Fibroblast of skin of abdomen (primary cell): ENCODE measurements around the gene ERCC8. TPM values are rescaled to one million over a fixed set of nuclear protein-coding genes. Genes with fewer than 3 reads are reported as not detected.
A peak's percentile ranks its signal among the peaks of the same experiment; 100 is the strongest.
"Not testable (repeated sequence)": the region's sequence is repeated elsewhere in the genome, so short reads cannot be mapped to it uniquely, and the experiment has no call there.

Source experiments
- DNase-seq: peaks from one replicate; pipeline ENCODE4 v3.0.0-alpha.2; 2013
- polyA plus RNA-seq, 2 experiments: library from polyadenylated mRNA; unstranded; fragments of 120-200 nt; gene quantifications; one replicate each; pipeline ENCODE4 v1.2.1, GENCODE V29; 2013; ENCODE audit not compliant: insufficient read length in 2 of 2

The ERCC8 gene
- 13.0 TPM for polyA plus RNA-seq (2013, experiment 1 of 2; ENCODE audit: insufficient read length)
- 13.2 TPM for polyA plus RNA-seq (2013, experiment 2 of 2; ENCODE audit: insufficient read length)

- DNase-seq: peak; percentile 92
These were observed at the start of gene ERCC8, which contains the start of gene NDUFAF2 for GRCh38 chr5:60944904-60945812. ERCC8 (minus strand) TSS chr5:60945070; CDS start chr5:60945008, 62 bp downstream. NDUFAF2 (plus strand) TSS chr5:60945205; CDS start chr5:60945256, 51 bp downstream.

- DNase-seq: no peak
These were observed 49.2 kb upstream of the ERCC8 start for GRCh38 chr5:60993875-60994571.

GRCh38 chr5:60993425-60993824, 48.6 kb upstream of the ERCC8 start:
- no peak for DNase-seq

GRCh38 chr5:60992871-60993270, 48.0 kb upstream of the ERCC8 start:
- DNase-seq: no peak

GRCh38 chr5:60989790-60990189, 44.9 kb upstream of the ERCC8 start:
- DNase-seq: no peak

GRCh38 chr5:60982127-60982526, 37.3 kb upstream of the ERCC8 start:
- not testable (repeated sequence) for DNase-seq

GRCh38 chr5:60980511-60980910, 35.6 kb upstream of the ERCC8 start:
- no peak for DNase-seq

GRCh38 chr5:60978968-60979367, 34.1 kb upstream of the ERCC8 start:
- DNase-seq: no peak

GRCh38 chr5:60977956-60978737, 33.3 kb upstream of the ERCC8 start:
- no peak for DNase-seq

GRCh38 chr5:60972231-60972630, 27.4 kb upstream of the ERCC8 start:
- DNase-seq: no peak

GRCh38 chr5:60961685-60962084, 16.8 kb upstream of the ERCC8 start:
- DNase-seq: peak; percentile 75

GRCh38 chr5:60960591-60960990, 15.7 kb upstream of the ERCC8 start:
- DNase-seq: peak; percentile 23

- DNase-seq: peak; percentile 17
These were observed 14.3 kb upstream of the ERCC8 start for GRCh38 chr5:60959156-60959555.

- DNase-seq: no peak
These were observed 13.8 kb upstream of the ERCC8 start for GRCh38 chr5:60958712-60959111.

GRCh38 chr5:60958088-60958487, 13.2 kb upstream of the ERCC8 start:
- no peak for DNase-seq

- DNase-seq: no peak
These were observed 10.4 kb upstream of the ERCC8 start for GRCh38 chr5:60955239-60955638.

GRCh38 chr5:60948738-60949137, 3.9 kb upstream of the ERCC8 start:
- no peak for DNase-seq

- peak; percentile 65 for DNase-seq
These were observed 930 bp upstream of the ERCC8 start for GRCh38 chr5:60945813-60946187.

- no peak for DNase-seq
These were observed 1.2 kb downstream of the ERCC8 start for GRCh38 chr5:60943624-60944023.

GRCh38 chr5:60929024-60929423, 15.8 kb downstream of the ERCC8 start:
- DNase-seq: no peak

GRCh38 chr5:60927450-60927849, 17.4 kb downstream of the ERCC8 start:
- no peak for DNase-seq

GRCh38 chr5:60918466-60918865, 26.4 kb downstream of the ERCC8 start:
- no peak for DNase-seq

GRCh38 chr5:60916646-60917045, 28.2 kb downstream of the ERCC8 start:
- peak; percentile 43 for DNase-seq
